NCI-H1105 (cell line): Measurements from ENCODE around the gene LCOR.
"Not testable (repeated sequence)": the region's sequence is repeated elsewhere in the genome, so short reads cannot be mapped to it uniquely, and the experiment has no call there.

Experiments used
- DNase-seq: peaks from one replicate; lab custom pipeline; 2025; lab: John Stamatoyannopoulos, UW

LCOR gene

GRCh38 chr10:96831867-96832720, at the start of gene LCOR:
Gene LCOR, plus strand, starts transcription at chr10:96832298. Its CDS starts 116,760 bp downstream, at chr10:96949058.
- peak; percentile 73 for DNase-seq

DNA sequence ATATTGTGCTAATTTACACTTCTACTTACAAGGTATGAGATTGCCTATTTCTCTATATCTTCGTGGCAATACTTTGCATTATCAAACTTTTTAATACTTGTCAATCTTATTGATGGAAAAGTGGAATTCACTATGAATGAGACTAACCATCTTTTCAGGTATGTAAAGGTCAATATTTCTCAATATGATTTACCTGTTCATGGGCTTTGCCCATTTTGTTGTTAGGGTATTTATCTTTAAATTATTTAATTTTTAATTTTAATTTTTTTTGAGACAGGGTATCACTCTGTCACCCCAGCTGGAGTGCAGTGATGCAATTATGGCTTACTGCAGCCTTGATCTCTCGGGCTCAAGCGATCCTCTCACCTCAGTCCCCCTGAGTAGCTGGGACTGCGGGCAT, 47.8 kb upstream of the LCOR start:
- no peak for DNase-seq

- no peak for DNase-seq
These were observed 42.5 kb upstream of the LCOR start for GRCh38 chr10:96789571-96790108.

DNA sequence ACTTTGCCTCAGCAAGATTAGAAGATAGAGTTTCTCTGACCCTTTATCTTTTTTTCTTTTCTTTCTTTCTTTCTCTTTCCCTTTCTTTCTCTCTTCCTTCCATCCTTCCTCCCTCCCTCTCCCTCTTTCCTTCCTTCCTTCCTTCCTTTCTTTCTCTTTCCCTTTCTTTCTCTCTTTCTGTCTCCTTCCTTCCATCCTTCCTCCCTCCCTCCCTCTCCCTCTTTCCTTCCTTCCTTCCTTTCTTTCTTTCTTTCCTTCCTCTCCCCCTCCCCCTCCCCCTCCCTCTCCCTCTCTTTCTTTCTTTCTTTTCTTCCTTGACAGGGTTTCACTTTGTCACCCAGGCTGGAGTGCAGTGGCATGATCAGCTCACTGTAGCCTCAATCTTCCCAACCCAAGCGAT, 40.2 kb upstream of the LCOR start:
- no peak for DNase-seq

DNA sequence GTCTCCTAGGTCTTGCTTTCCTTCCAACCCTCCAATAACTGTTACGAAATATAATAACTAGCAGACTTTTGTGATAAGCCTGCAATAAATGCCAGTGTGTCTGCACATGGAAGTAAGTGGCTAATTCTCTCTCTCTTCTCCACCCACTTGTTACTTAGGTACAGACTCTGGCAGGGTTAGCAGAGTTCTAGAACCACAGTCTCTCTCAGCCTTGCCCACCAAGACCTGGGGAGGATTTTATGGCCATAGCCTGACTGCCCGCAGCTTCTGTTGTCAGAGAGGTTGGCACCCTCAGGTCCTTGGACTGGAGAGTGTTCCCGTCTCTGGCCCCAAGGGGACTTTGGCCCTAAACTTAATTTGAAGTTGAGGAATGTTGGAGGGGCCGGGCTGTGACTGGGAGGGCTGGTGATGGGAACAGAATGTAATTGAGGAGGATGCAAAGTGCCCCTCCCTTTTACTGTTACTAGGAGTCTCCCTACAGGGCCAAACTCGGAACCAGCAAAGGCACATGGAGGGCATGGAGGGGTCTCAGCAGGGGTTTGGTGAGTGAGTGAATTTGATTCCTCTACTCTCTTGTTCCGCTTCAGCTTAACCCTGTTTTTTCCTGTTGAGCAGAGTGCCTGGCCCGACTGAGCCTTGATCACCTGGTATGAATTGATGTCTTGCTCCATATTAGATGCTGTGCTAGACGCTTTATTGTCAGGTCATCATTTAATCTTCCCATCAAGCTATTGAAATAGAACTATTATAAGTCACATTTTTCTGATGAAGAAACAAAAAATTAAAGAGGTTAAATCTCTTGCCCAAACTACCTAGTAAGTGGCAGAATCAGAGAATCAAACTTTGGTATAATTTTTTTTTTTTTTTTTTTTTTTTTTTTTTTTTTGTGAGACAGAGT, 37.0 kb upstream of the LCOR start:
- DNase-seq, result no peak

DNA sequence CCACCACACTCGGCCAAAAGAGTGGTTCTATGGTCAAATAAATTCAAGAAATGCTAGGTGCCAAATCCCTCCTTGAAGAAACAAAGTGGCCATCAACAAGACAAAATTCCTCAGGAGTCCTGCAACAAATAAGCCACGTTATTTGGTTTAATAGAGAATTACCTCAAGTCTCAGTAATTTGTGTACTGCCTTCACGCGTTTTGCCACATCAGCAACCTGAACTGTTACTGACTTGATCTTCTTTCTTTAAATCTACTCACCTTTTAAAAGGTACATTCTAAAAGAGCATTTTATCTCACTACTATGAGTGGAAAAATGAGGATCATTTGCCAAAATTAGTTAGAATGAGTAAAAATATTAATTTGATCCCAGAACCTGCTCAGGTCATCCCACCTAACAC, 34.6 kb upstream of the LCOR start:
- DNase-seq, result no peak

GRCh38 chr10:96803288-96803664, 28.8 kb upstream of the LCOR start:
- DNase-seq, result no peak

DNA sequence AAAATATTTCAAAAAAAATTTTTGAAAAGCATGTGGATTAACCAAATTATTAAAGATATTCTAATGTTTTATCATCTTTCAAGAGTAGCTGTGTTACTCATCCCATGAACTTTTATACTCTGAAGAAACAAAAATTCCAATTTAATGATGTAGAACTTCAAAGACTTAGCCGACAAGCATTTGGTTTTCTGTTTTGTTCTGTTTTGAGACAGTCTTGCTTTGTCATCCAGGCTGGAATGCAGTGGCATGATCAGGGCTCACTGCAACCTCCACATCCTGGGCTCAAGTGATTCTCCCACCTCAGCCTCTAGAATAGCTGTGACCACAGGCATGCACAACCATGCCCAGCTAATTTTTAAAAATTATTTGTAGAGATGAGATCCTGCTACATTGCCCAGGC, 17.8 kb upstream of the LCOR start:
- DNase-seq, result no peak

DNA sequence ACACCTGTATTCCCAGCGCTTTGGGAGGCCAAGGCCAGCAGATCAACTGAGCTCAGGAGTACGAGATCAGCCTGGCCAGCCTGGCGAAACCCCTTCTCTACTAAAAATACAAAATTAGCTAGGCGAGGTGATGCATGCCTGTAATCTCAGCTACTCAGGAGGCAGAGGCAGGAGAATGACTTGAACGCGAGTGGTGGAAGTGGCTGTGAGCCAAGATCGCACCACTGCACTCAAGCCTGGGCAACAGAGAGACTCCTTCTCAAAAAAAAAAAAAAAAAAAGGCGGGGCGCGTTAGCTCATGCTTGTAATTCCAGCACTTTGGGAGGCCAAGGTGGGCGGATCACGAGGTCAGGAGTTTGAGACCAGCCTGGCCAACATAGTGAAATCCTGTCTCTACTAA, 13.1 kb upstream of the LCOR start:
- DNase-seq, result not testable (repeated sequence)

- no peak for DNase-seq
These were observed 11.3 kb upstream of the LCOR start for GRCh38 chr10:96820765-96821164.

GRCh38 chr10:96826438-96826837, 5.7 kb upstream of the LCOR start:
- no peak for DNase-seq

- DNase-seq, result no peak
These were observed 3.5 kb upstream of the LCOR start for GRCh38 chr10:96828609-96829008.

DNA sequence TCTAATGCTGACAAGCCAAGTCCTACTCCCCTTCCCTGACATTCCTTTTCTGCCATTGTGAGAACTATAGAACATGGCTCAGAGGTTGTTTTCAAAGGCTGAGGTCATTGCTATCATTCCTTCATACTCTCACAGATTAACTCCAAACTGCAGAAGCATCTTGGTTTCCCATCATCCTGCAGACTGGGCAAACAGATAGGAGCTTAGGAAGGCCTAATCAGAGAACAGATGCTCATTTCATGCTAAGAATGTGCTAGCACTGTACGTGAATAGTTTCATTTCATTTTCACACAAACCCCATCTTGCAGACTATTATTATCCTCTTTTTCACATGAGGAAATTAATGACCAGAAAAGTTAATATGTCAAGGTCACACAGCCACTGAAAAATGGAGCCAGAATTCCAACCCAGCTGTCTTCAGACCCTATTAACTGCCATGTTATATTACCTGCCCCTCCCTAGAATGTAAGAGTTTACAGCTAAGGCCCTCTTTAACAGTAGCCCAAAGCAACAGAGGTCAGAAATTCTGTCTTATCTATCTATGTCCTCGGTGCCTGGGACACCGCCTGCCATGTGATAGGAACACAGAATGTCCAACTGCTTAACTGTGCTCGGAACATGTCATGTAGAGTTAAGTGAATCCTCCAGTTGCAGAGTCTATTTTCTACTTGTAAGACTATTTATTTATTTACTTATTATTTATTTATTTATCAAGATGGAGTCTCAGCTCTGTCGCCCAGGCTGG, 2.9 kb upstream of the LCOR start:
- DNase-seq, result no peak

DNA sequence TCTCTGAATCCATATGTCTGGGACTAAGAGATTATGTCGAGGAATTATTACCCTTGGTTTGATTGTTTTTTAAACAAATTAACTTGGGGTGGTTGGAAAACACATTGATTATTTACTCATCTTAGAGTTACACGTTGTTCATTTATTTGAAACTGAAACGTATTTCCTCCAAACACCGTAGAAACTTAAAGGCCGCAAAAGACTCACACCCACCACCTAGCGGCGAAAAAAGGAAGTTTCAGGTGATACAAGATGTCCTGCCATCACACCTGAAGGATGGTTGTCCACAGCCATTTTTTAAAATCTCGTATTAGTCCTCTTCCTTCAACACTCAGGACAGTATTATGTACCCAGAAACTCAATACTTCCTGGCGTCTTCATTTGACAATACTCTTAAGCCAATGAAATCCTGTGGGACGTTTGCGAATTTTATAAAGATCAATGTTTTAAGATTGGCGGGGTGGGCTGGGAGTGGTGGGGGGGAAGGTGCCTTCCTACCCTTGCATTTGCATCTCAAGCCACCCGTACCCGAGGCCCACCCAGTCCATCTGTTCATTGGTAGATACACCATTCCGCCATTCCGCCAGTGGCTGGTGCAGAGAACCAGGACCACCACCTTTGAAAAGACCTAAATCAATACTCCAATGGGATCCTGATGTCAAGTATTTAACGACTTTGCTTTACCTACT, 1.4 kb upstream of the LCOR start:
- no peak for DNase-seq

DNA sequence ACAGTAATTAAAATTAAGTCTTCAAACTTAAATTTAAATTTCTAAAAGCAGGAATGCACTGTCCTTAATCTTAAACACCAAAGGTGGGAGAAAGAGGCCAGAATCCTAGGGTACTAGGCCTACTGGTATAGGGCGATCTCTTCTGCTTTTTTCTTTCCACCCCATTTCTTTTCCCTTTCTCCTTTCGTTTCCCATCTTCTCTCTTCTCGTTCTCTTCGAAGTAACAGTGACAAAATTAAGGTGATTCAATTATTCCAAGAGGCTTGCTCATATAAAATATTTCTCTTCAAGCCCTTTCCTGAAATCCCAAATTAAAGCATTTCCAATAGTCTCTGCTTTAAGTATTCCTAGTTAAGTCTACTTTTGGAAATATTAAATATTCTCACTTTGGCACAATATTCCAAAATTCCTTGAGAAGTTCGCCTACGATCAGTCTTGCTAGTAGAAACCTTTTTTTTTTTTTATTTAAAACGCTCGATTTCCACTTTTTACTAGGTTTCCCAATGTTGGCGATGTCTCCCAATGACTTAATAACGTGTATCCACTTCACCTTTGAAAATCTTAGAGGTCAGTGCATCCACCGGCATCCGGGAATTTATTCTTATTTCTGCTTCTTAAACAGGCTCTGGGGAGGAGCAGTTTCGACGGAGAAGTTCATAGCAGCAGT, 765 bp upstream of the LCOR start:
- DNase-seq, result no peak

- peak; percentile 56 for DNase-seq
These were observed 672 bp downstream of the LCOR start for GRCh38 chr10:96832721-96833219.

- DNase-seq, result no peak
These were observed 1.3 kb downstream of the LCOR start for GRCh38 chr10:96833220-96834001.

DNA sequence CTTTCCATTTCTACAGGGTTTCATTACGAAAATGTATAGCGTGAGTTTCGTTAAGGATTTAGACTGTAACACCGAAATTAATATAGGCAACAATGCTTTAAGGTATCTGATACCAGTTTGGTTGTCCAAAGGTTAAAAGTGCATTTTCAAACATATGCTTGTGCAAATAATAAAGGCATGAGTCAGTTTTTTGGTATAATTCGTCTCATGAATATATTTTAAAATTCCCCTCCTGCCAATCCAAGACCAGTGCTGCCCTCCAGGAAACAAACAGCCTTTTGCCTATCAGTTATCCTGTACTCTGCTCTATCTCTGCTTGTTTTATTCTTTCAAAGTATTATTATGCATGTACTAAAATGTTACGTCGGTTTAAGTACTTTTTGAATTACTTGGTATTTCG, 2.0 kb downstream of the LCOR start:
- no peak for DNase-seq

GRCh38 chr10:96835899-96836298, 3.8 kb downstream of the LCOR start:
- no peak for DNase-seq

- no peak for DNase-seq
These were observed 6.4 kb downstream of the LCOR start for GRCh38 chr10:96838529-96838928.
